IPS-NIHi7 (cell line): Measurements from ENCODE around the gene HEPN1.

Experiments used
- DNase-seq: peaks from one replicate; pipeline ENCODE4 v3.0.0; 2012; ENCODE audit warnings: mixed read lengths; ENCODE audit errors: extremely low spot score

HEPN1 gene

GRCh38 chr11:124899383-124900145 lies 19.5 kb upstream of the HEPN1 start:
- DNase-seq, result no peak

- DNase-seq, result no peak
Observed at GRCh38 chr11:124900464-124900863, 18.6 kb upstream of the HEPN1 start.

- no peak for DNase-seq
Observed at GRCh38 chr11:124902616-124903015, 16.4 kb upstream of the HEPN1 start.

GRCh38 chr11:124915541-124916369 lies 3.3 kb upstream of the HEPN1 start:
- no peak for DNase-seq

- no peak for DNase-seq
Observed at GRCh38 chr11:124916370-124916710, 2.7 kb upstream of the HEPN1 start.

- DNase-seq, result no peak
Observed at GRCh38 chr11:124917115-124917637, 1.9 kb upstream of the HEPN1 start.

- DNase-seq, result no peak
Observed at GRCh38 chr11:124919898-124920297, 848 bp downstream of the HEPN1 start.

- no peak for DNase-seq
Observed at GRCh38 chr11:124920356-124920755, 1.3 kb downstream of the HEPN1 start.

GRCh38 chr11:124920870-124921609 lies 2.0 kb downstream of the HEPN1 start:
- peak; percentile 92 for DNase-seq

- DNase-seq, result no peak
Observed at GRCh38 chr11:124922831-124923230, 3.8 kb downstream of the HEPN1 start.

- DNase-seq, result no peak
Observed at GRCh38 chr11:124923296-124923695, 4.2 kb downstream of the HEPN1 start.

GRCh38 chr11:124928942-124929665 lies 10.1 kb downstream of the HEPN1 start:
- DNase-seq, result no peak

- DNase-seq, result no peak
Observed at GRCh38 chr11:124930799-124931198, 11.7 kb downstream of the HEPN1 start.

- no peak for DNase-seq
Observed at GRCh38 chr11:124934862-124935547, 16.0 kb downstream of the HEPN1 start.

GRCh38 chr11:124935548-124936514 lies 16.8 kb downstream of the HEPN1 start, which contains the start of gene HEPACAM:
TSS of gene HEPACAM (minus strand) at chr11:124936047. CDS start at chr11:124936006, 41 bp downstream.
- no peak for DNase-seq

GRCh38 chr11:124937336-124937935 lies 18.4 kb downstream of the HEPN1 start:
- no peak for DNase-seq

GRCh38 chr11:124938206-124938765 lies 19.2 kb downstream of the HEPN1 start:
- DNase-seq, result no peak

- DNase-seq, result no peak
Observed at GRCh38 chr11:124938970-124939369, 19.9 kb downstream of the HEPN1 start.

- no peak for DNase-seq
Observed at GRCh38 chr11:124941703-124942102, 22.7 kb downstream of the HEPN1 start.
